GM23248 (cell line): ENCODE data around the gene LYRM4.

Source experiments
- EZH2 ChIP-seq: fragments of 200-600 bp; sonication (generic); IDR thresholded peaks from 2 replicates; pipeline ENCODE4 v1.6.1; 2018; ENCODE audit warnings: antibody characterized with exemption, mild to moderate bottlenecking; ENCODE audit not compliant: insufficient read depth, poor library complexity, severe bottlenecking
- EZH2phosphoT487 ChIP-seq: fragments of 200-600 bp; sonication (generic); IDR thresholded peaks from 2 replicates; pipeline ENCODE4 v1.6.1; 2018; ENCODE audit warnings: antibody characterized with exemption, moderate library complexity, mild to moderate bottlenecking, low read depth; ENCODE audit not compliant: insufficient read depth

DNA sequence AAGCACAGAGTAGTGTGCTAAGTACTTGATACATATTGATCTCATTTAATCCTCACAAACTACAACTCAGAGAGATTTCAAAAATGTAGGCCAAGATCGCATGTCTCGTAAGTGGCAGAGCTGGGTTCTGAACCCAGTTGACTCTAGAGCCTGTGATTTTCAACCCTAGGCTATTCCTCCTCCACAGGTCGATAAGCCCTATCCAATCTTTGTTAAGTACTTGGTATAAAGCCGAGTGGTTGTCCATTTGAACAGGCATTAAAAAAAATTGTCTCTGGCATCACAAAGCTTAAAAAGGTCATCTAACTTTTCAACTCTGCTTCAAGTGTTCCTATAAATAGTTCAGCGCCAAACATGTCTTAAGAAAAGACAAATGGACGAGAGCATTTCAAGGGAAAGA lies 37.4 kb downstream of the LYRM4 start:
- TF ChIP-seq EZH2 (no peak), EZH2phosphoT487 (no peak)
